Measurements from ENCODE around the gene CCND3. TPM values are rescaled to one million over a fixed set of nuclear protein-coding genes. Genes with fewer than 3 reads are reported as not detected.

Gene CCND3
- total RNA-seq, result 45.4 and 54.2 TPM in 2 replicates

- H3K4me3 ChIP-seq (ENCODE audit: low read depth, low read length), result peak within 1 kb of the TSS; percentile 74
- TF ChIP-seq CTCF (conservative IDR thresholded peaks at IDR 0.05; ENCODE audit: low read depth, low read length), result no peak
- DNase-seq (ENCODE audit: low read depth), result no peak
Measured at GRCh38 chr6:41941280-41942066, at the start of gene CCND3. Gene CCND3, minus strand, starts transcription at chr6:41941808. Its CDS starts 159 bp downstream, at chr6:41941649.

GRCh38 chr6:41986339-41986738, 44.7 kb upstream of the CCND3 start:
- H3K4me3 ChIP-seq (ENCODE audit: low read depth, low read length), result no peak overlapping the region
- no peak for DNase-seq (ENCODE audit: low read depth)
- no peak for TF ChIP-seq CTCF (conservative IDR thresholded peaks at IDR 0.05; ENCODE audit: low read depth, low read length)

- TF ChIP-seq CTCF (conservative IDR thresholded peaks at IDR 0.05; ENCODE audit: low read depth, low read length), result no peak
- no peak overlapping the region for H3K4me3 ChIP-seq (ENCODE audit: low read depth, low read length)
- DNase-seq (ENCODE audit: low read depth), result no peak
Measured at GRCh38 chr6:41984623-41985022, 43.0 kb upstream of the CCND3 start.

GRCh38 chr6:41976794-41977484, 35.3 kb upstream of the CCND3 start:
- H3K4me3 ChIP-seq (ENCODE audit: low read depth, low read length), result no peak overlapping the region
- no peak for DNase-seq (ENCODE audit: low read depth)
- no peak for TF ChIP-seq CTCF (conservative IDR thresholded peaks at IDR 0.05; ENCODE audit: low read depth, low read length)

GRCh38 chr6:41975276-41975675, 33.7 kb upstream of the CCND3 start:
- no peak for DNase-seq (ENCODE audit: low read depth)
- H3K4me3 ChIP-seq (ENCODE audit: low read depth, low read length), result no peak overlapping the region
- no peak for TF ChIP-seq CTCF (conservative IDR thresholded peaks at IDR 0.05; ENCODE audit: low read depth, low read length)

- no peak overlapping the region for H3K4me3 ChIP-seq (ENCODE audit: low read depth, low read length)
- no peak for TF ChIP-seq CTCF (conservative IDR thresholded peaks at IDR 0.05; ENCODE audit: low read depth, low read length)
- no peak for DNase-seq (ENCODE audit: low read depth)
Measured at GRCh38 chr6:41974281-41974825, 32.7 kb upstream of the CCND3 start.
